NCI-H1417 treated with DMSO at 0.1 percent for 48 hours (cell line): ENCODE results near the gene RANGAP1.
"Not testable (repeated sequence)": the region's sequence is repeated elsewhere in the genome, so short reads cannot be mapped to it uniquely, and the experiment has no call there.

Experiments used
- DNase-seq: peaks from one replicate; lab custom pipeline; 2025; lab: John Stamatoyannopoulos, UW

Gene RANGAP1

DNA sequence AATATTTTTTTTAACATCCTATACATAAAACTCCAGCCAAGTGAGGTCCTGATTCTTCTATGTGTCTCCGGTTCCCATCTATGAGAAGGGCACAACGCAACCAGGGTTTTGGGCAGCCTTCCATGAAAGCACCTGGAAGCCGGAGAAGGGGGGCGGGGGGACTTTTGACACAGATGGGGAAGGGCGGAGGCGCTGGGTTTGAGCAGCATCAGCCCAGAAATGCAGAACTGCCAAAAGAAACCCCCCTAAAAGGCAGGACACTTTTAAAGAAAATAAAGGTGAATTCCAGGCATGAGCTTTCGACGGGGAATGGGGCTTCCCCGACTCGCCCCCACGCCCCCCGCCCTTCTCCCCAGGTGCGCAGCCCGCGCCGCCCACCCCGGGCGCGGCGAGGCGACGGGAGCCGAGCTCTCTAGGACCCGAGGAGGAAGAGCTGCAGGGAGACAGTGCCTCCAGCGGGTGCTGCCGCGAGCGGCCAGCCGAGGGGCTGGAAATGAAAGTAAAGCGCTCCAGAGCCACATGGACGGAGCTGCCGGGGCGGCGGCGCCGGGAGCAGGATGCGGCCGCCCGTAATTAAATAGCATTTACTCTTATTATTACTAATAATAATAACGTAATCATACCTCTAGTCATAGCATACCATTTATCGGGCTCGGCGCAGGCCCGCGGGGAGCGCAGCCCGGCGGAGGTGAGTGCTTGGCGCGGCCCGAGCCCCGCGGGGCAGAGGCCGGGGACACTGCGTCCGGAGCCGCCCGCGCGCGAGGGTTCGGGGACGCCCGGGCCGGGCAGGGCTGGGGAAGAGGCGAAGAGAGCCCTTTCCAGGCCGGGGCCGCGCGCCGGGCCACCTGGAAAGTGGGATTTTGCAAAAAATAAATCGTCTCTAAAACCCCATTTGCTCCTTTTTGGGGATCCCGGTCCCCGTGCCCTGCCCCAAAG is 15.4 kb upstream of the RANGAP1 start, which contains the start of gene ZC3H7B:
TSS of gene ZC3H7B (plus strand) at position 441 of the 936 bp plus-strand sequence. CDS start 19,136 bp downstream, outside the sequence.
- DNase-seq = no peak

DNA sequence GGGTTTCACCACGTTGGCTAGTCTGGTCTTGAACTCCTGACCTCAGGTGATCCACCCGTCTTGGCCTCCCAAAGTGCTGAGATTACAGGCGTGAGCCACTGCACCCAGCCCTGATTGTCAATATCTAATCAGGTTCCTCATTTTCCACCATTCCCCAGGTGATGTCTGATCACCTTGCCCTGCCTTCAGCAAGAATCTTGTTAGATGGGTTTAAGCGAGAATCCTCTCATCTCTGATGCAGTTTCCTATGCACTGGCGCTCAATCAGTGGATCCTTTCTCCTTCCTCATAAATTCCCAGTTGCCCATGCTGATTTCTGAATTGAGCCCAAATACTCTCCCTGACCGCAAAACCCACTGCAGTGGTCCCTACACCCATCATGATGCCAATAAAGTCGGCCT is 14.7 kb upstream of the RANGAP1 start:
- no peak for DNase-seq

DNA sequence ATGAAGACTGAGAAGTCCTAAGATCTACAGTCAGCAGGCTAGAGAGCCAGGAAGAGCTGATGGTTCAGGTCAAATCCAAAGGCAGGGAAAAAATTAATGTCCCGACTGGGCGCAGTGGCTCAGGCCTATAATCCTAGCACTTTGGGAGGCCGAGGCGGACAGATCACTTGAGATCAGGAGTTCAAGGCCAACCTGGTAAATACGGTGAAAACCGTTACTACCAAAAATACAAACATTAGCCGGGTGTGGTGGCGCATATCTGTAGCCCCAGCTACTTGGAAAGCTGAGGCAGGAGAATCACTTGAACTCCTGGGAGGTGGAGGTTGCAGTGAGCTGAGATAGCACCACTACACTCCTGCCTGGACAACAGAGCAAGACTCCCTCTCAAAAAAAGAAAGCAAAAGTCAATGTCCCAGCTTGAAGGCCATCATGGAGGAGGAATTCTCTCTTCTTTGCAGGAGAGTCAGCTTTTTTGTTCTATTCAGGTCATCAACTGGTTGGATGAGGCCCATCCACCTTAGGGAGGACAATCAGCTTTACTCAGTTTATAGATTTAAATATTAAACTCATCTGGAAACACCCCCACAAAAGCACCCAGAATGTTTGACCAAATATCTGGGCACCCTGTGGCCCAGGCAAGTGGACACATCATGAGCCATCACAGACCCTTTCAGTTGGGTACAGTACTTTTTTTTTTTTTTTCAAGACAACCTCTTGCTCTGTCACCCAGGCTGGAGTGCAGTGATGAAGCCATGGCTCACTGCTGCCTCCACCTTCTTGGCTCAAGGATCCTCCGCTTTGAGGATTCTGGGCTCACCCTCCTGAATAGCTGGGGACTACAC is 11.1 kb upstream of the RANGAP1 start:
- no peak for DNase-seq

DNA sequence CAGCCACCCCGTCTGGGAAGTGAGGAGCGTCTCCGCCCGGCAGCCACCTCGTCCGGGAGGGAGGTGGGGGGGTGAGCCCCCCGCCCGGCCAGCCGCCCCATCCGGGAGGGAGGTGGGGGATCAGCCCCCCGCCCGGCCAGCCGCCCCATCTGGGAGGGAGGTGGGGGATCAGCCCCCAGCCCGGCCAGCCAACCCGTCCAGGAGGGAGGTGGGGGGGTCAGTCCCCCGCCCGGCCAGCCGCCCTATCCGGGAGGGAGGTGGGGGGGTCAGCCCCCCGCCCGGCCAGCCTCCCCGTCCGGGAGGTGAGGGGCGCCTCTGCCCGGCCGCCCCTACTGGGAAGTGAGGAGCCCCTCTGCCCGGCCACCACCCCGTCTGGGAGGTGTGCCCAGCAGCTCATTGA is 8.8 kb upstream of the RANGAP1 start:
- not testable (repeated sequence) for DNase-seq

DNA sequence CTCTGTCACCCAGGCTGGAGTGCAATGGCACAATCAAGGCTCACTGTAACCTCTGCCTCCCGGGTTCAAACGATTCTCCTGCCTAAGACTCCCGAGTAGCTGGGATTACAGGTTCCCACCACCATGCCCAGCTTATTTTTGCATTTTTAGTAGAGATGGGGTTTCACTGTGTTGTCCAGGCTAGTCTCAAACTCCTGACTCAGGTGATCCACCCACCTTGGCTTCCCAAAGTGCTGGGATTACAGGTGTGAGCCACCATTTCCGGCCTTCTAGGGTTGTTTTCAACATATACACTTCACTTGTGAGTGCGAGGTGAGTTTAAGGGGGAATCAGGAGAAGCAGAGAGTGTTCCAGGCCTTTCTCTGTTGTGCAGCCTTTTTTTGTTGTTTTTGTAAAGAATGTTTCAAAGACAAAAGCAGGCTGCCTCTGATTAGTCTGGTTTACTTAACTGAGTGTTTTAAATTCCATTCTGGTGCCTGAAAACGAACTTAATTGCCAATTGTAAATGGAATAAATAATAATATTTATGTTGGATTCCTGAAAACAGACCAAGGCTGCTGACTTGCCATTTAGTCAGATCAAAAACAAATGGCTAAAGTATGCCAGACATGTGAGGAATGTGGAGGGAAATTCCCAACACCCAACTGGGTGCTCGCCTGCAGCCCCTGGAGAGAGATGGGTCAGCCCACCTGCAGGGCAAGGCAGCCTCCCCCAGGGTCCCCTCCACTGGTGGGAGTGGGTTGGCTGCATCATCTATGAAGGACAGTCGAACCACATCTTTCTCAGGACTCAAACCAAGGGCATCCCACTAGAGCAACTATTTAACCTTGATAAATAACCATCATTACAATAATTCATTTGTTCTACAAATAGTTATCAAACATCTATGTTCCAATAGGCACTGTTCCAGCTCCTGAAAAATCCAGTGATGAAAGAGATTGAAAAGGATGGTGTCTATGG is 4.6 kb upstream of the RANGAP1 start:
- DNase-seq = no peak

DNA sequence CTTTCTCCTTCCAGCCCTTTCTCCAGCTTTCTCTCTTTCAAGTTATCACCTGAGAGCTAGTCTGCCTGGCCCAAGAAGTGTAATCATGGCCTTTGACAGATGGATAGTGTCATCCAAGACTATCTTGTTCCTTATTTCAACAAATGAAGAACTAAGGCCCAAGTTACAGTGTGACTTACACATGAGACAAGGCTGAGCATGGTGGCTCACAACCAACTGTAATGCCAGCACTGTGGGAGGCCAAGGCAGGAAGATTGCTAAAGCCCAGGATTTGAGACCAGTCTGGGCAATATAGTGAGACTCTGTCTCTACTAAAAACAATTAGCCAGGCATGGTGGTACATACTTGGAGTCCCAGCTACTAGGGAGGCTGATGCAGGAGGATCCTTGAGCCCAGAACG is 3.7 kb upstream of the RANGAP1 start:
- DNase-seq = no peak

DNA sequence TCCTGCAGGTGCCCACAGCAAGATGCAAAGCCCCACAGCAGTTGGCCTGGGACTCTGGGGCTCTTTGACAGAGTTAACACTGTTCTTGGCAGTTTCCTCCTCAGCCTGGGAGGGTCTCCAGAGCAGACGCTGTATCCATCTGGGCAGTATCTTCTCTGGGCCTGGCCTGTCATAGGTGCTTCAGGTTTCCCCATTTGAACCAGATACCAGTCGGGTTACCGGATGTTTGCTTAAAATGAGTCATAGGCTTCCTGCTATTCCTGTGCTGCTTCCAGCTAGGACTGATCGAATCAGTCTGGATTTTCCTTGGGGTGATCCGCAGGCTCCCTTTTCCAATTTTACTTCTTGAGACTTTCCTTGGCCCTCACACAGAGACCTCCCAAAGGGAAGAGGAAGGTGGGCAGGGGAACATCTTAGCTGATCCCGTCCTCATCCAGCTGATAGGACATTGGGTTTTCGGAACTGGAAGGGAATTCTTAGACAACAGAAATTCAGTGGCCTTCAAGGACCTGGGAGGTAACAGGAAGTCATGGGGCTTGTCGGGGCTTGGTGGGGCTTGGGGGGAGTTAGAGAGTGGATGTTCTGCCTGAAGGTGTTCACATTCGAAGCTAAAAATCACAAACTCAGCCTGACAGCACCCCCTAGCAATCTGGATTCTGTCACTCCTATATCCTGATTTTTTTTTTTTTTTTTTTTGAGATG is 2.4 kb upstream of the RANGAP1 start:
- no peak for DNase-seq

DNA sequence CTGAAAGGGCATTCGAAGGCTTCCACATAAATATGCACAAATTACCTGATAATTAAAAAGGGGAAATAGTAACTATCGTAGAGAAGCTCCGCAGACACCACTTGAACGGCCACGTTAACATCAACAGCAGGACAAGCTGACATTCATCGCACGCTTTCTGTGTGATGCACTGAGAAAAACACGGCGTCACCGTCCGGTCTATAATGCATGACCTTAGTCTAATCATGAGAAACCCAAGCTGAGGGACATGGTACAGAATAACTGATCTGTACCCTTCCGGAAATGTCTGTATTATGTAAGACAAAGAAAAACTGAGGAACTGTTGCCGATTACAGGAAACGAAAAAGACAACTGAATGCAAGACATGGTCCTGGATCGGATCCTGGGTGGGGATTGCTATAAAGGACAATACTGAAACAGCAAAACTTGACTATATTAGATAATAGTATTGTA is 678 bp upstream of the RANGAP1 start:
- DNase-seq = no peak

DNA sequence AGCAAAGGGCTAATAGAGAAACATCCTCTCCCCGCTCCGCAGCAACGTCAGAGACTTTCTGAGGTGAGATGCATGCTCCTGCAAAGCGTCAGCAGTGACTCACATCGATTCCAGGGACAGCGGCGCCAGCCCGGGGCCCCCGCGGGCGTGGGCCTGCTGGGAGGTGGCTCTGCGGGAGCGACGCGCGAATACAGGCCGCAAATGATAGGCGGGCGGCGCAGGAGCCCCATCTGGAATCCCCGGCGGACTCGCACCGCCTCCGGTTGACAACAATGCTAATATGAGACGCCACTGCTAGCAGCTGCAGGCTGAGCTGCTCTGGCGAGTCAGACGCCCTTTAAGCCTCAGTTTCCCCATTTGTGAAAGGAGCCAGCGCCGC is 557 bp downstream of the RANGAP1 start:
- DNase-seq = no peak

DNA sequence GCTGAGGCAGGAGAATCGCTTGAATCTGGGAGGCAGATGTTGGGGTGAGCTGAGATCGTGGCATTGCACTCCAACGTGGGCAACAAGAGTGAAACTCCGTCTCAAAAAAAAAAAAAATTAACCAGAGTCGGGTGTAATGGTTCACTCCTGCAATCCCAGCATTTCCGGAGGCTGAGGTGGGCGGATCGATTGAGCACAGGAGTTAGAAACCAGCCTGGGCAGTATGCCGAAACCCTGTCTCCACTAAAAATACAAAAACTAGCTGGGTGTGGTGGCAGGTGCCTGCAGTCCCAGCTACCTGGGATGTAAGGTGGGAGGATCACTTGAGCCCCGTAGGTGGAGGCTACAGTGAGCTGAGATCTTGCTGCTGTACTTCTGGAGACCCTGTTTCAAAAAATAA is 1.5 kb downstream of the RANGAP1 start:
- DNase-seq = no peak

DNA sequence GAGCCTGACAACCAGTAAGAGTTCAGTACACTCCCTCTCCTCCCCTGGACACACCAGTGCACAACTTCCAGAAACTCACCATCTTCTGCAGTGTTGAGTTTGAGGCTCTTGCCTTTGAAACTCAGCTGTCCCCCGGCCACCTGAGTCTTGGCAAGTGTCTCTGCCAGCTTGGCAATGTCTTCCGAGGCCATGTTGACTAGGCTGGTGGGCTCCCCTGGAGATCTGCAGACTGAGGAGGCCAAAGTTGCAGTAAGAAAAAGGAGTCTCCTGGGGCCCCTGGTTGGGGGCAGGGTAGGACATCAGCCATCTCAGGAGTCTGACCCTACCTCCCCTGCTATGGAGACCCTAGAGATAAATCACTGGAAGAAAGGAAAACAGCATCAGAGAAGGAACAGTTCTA is 5.1 kb downstream of the RANGAP1 start:
- DNase-seq = no peak

DNA sequence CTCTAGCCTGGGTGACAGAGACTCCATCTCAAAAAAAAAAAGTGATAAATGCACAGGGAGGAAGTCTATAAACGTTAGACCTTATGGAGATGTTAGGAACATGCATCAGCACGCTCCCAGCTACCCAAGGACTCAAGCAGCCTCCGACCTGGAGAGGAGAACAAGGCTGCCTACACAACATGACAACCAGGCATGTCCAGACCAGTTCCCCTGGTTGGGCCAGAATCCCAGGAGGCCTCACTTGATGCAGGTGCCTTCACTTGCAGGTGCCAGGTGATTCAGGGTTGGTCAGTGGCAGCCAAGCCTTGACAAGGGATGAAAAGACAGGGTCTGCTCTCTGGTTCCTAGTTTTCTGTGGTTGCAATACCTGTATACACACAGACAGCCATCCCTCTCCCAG is 5.9 kb downstream of the RANGAP1 start:
- no peak for DNase-seq

DNA sequence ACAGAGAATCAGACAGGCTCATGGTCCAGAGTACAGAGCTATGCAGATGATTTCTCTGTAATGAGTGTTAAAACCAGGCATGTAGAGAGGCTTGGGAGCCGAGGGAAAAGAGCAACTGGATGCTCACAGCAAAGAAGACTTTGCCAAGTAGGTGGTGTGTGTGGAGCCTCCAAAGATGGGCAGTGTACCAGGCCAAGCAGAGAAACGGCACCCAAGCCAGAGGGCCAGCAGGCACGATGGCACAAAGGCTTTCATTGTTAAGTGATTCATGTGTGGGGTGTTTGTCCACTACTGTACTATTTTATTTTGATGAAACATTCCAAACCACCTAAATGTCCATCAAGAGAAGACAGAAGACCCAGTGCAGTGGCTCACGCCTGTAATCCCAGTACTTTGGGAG is 11.1 kb downstream of the RANGAP1 start:
- DNase-seq = no peak

DNA sequence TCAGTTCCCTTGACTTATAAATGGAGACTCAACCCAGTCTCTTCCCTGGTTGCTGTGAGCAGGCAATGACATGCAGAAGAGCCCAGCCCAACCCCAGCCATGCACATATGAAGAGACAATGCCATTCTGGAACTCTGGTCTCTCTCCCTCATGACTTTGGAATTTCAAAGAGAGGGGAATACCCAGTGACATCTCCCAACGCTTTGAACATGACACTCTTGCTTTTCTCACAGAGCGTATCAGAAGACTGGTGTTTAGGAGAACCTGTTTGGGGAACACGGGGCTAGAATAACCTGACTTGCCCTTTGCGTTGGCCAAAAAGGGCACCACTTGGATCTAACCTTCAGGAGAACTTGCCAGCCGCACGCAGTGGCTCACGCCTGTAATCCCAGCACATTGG is 12.9 kb downstream of the RANGAP1 start:
- DNase-seq = no peak

DNA sequence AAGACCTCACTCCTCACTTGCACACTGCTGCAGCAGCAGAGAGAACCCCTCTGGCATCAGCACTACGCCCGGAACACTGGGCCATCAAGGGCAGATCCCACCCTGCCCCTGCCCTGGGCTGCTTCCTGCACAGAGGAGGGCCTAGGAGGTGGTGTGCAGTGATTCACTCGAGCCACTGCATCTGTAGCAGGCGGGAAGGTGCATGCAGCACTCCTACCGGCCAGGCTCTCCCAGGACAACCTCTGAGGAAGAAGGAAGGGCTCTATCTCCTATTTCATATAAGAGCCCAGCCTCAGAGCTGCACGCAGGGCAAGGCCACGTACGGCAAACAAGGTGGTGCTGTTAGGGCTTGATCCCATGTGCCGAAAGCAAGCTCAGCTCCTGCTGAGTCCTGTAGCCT is 14.2 kb downstream of the RANGAP1 start:
- DNase-seq = no peak

DNA sequence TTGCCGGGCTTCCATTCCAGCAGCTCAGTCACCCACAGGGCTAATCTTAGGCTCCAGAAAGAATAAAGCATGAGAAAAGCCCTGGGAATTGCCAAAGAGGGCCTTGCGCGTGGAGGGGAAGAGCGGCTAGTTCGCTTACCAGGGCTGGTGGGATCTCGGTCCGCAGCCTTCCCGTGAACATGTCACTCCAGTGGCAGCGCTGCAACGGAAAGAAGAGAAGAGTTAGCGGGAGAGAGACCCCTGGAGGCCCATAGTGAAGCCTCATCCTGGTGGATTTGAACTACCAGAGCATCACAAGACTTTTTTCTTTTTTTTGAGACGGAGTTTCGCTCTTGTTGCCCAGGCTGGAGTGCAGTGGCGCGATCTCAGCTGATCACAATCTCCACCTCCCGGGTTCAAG is 18.0 kb downstream of the RANGAP1 start:
- no peak for DNase-seq

DNA sequence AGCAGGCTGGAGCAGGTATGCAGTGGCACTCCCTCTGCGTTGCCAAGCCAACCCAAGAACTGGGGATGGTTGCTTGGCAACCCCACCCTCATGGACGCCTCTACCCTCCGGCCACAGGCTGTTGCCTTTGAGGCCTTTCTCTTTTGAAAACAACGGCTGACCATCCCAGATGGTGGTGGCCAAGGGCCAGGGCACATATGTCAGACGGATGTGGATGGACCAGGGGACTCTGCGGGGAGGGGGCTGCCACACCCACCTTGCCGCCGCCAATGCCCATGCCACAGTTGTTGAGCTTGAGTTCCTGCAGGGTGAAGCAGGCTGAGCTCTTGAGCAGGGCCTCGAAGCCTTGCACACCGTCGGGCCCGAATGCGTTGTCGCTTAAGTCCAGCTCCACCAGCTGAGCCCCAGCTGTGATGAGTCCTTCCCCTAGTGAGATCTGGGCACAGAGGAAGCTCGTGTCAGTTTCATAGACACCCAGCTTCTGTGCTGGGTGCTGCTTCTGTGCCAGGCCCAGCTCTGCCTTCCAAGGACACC is 21.5 kb downstream of the RANGAP1 start:
- DNase-seq = no peak

DNA sequence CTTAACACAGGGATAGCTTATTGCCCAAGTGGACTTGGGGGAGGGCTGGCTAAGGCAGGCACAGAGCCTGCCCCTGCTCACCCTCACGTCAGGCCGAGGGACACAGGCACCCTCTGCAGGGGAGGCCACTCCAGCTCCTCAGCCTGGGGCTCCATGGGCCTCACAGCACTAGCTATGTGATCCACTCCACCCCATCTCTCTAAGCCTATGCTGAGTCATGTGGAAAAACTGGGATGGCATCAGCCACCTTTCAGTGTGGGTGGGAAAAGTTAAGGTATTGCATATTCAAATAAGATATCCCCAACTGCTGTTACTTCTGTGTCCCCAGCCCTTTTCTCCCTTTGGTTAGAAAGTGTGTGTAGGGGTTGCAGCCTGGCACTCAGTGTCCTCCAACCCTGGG is 22.3 kb downstream of the RANGAP1 start:
- DNase-seq = no peak

DNA sequence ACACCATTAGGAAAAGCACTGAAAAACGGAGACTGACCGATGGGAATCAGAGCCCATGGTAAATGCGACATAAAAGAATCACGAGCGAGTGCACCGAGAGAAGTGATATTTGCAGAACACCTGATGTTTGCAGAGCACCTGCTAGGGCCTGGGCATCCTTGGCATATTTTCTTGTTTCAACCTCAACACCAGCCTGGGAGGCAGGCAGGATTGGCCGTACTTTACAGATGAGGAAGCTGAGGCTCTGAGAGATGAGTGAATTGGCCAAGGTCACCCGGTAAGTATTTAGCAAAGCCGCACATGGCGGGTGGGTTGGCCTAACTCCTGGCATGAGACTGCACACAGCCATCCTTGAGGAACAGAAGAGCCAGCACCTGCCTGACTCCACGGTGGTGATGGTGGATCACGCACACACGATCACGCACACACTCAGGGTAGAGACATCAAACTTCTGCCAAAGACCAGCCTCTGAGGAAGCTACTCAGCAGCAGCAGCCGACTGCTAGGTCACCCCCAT is 23.7 kb downstream of the RANGAP1 start:
- DNase-seq = no peak

DNA sequence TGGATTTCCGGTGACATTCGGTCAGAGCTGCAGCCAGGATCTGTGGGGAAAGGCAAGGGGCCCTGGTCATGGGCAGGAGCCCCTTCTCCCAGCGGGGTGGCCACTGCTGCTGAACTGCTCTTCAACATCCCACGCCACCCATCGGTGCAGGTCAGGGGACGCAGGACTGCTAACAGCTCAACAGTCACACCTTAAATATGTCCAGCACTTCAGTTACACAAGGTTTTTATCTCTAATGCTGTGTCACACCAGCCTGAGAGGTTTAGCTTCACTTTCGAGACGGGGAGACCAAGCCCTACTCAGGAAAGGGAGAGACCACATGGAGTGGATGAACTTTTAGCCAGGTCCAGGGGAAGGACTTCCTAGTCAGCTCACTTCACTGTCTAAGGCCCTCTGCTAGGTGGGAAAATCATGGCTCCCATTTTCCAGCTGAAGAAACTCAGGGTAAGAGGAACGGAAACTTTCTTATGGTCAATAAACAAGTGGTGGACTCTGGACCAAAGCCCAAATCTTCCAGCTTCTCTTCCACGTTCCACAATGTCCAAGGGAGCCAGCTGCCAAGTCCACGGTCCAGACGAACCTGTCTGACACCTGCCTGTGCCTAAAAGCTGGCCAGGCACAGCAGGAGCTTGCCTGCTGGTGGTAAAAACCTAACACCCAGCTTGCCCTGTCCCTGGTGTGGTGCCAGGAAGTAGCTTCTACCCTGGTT is 24.3 kb downstream of the RANGAP1 start:
- no peak for DNase-seq
